ENCODE results near the gene SORCS2. TPM values are rescaled to one million over a fixed set of nuclear protein-coding genes. Genes with fewer than 3 reads are reported as not detected.

The SORCS2 gene
- total RNA-seq, 2 experiments from 2014 or later = not detected

GRCh38 chr4:7726665-7727413 lies 534.5 kb downstream of the SORCS2 start:
- POLR2A ChIA-PET = no interaction called here

GRCh38 chr4:7727749-7728148 lies 535.4 kb downstream of the SORCS2 start:
- Mint-ChIP-seq H3K27ac (no peak overlapping the region), H3K36me3 (ENCODE audit: low read depth) (no peaks in the 10 kb centered on the region), H3K9me3 (ENCODE audit: insufficient read depth) (no peaks in the 10 kb centered on the region), H3K4me1 (ENCODE audit: low read depth) (no peaks in the 10 kb centered on the region), H3K4me3 (no peak overlapping the region), H3K27me3 (ENCODE audit: low read depth) (no peaks in the 10 kb centered on the region)
- ChIA-PET POLR2A (no interaction called here), CTCF (no interaction called here)
- DNase-seq (no peak), ATAC-seq (no peak)

More at GRCh38 chr4:7726665-7727413, 534.5 kb downstream of the SORCS2 start:
- peaks cover 4% of the 10 kb centered on the region for H3K27me3 Mint-ChIP-seq (ENCODE audit: low read depth)
- CTCF ChIA-PET = no interaction called here
- H3K4me3 Mint-ChIP-seq = no peak overlapping the region
- DNase-seq (no peak), ATAC-seq (no peak)
- no peaks in the 10 kb centered on the region for H3K36me3 Mint-ChIP-seq (ENCODE audit: low read depth)
- no peak overlapping the region for H3K27ac Mint-ChIP-seq
- no peaks in the 10 kb centered on the region for H3K9me3 Mint-ChIP-seq (ENCODE audit: insufficient read depth)
- no peaks in the 10 kb centered on the region for H3K4me1 Mint-ChIP-seq (ENCODE audit: low read depth)

- Mint-ChIP-seq H3K4me1 (ENCODE audit: low read depth) (no peaks in the 10 kb centered on the region), H3K27ac (no peak overlapping the region), H3K27me3 (ENCODE audit: low read depth) (no peaks in the 10 kb centered on the region), H3K36me3 (ENCODE audit: low read depth) (no peaks in the 10 kb centered on the region), H3K4me3 (no peak overlapping the region), H3K9me3 (ENCODE audit: insufficient read depth) (no peaks in the 10 kb centered on the region)
- ChIA-PET POLR2A (no interaction called here), CTCF (interaction anchor here (0.9 kb wide), 1 partner anchor 71 kb away, joined by 3 read pairs; no protein-coding TSS in a partner anchor)
- DNase-seq (no peak), ATAC-seq (no peak)
Observed at GRCh38 chr4:7731437-7731836, 539.1 kb downstream of the SORCS2 start.

GRCh38 chr4:7732263-7732662 lies 539.9 kb downstream of the SORCS2 start:
- CTCF ChIA-PET = no interaction called here
- no peaks in the 10 kb centered on the region for H3K27me3 Mint-ChIP-seq (ENCODE audit: low read depth)
- ATAC-seq (no peak), DNase-seq (no peak)
- H3K4me3 Mint-ChIP-seq = no peak overlapping the region
- no peaks in the 10 kb centered on the region for H3K36me3 Mint-ChIP-seq (ENCODE audit: low read depth)
- no peaks in the 10 kb centered on the region for H3K9me3 Mint-ChIP-seq (ENCODE audit: insufficient read depth)
- POLR2A ChIA-PET = no interaction called here
- no peaks in the 10 kb centered on the region for H3K4me1 Mint-ChIP-seq (ENCODE audit: low read depth)
- no peak overlapping the region for H3K27ac Mint-ChIP-seq

- Mint-ChIP-seq H3K4me3 (no peak overlapping the region), H3K36me3 (ENCODE audit: low read depth) (no peaks in the 10 kb centered on the region), H3K27me3 (ENCODE audit: low read depth) (no peaks in the 10 kb centered on the region), H3K27ac (no peak overlapping the region), H3K9me3 (ENCODE audit: insufficient read depth) (no peaks in the 10 kb centered on the region), H3K4me1 (ENCODE audit: low read depth) (no peaks in the 10 kb centered on the region)
- no peak for DNase-seq
- no peak for ATAC-seq
- ChIA-PET POLR2A (no interaction called here), CTCF (no interaction called here)
Observed at GRCh38 chr4:7733201-7733600, 540.9 kb downstream of the SORCS2 start.

- H3K36me3 Mint-ChIP-seq (ENCODE audit: low read depth) = no peaks in the 10 kb centered on the region
- ATAC-seq = peak; percentile 20
- ChIA-PET POLR2A (no interaction called here), CTCF (no interaction called here)
- no peak for DNase-seq
- H3K27ac Mint-ChIP-seq = no peak overlapping the region
- H3K4me3 Mint-ChIP-seq = no peak overlapping the region
- H3K9me3 Mint-ChIP-seq (ENCODE audit: insufficient read depth) = no peaks in the 10 kb centered on the region
- H3K4me1 Mint-ChIP-seq (ENCODE audit: low read depth) = no peaks in the 10 kb centered on the region
- H3K27me3 Mint-ChIP-seq (ENCODE audit: low read depth) = no peaks in the 10 kb centered on the region
Observed at GRCh38 chr4:7733801-7734650, 541.7 kb downstream of the SORCS2 start.

GRCh38 chr4:7734651-7735260 lies 542.4 kb downstream of the SORCS2 start:
- POLR2A ChIA-PET = no interaction called here
- no peak for DNase-seq
- H3K27ac Mint-ChIP-seq = no peak overlapping the region
- ATAC-seq = no peak
- no peaks in the 10 kb centered on the region for H3K27me3 Mint-ChIP-seq (ENCODE audit: low read depth)
- H3K36me3 Mint-ChIP-seq (ENCODE audit: low read depth) = no peaks in the 10 kb centered on the region
- H3K9me3 Mint-ChIP-seq (ENCODE audit: insufficient read depth) = no peaks in the 10 kb centered on the region
- CTCF ChIA-PET = no interaction called here
- no peak overlapping the region for H3K4me3 Mint-ChIP-seq
- no peaks in the 10 kb centered on the region for H3K4me1 Mint-ChIP-seq (ENCODE audit: low read depth)

GRCh38 chr4:7735395-7735794 lies 543.1 kb downstream of the SORCS2 start:
- Mint-ChIP-seq H3K4me3 (no peak overlapping the region), H3K27me3 (ENCODE audit: low read depth) (no peaks in the 10 kb centered on the region), H3K27ac (no peak overlapping the region), H3K4me1 (ENCODE audit: low read depth) (no peaks in the 10 kb centered on the region), H3K9me3 (ENCODE audit: insufficient read depth) (no peaks in the 10 kb centered on the region), H3K36me3 (ENCODE audit: low read depth) (no peaks in the 10 kb centered on the region)
- CTCF ChIA-PET = no interaction called here
- POLR2A ChIA-PET = no interaction called here
- DNase-seq = no peak
- ATAC-seq = no peak

- DNase-seq (no peak), ATAC-seq (no peak)
- POLR2A ChIA-PET = no interaction called here
- Mint-ChIP-seq H3K27me3 (ENCODE audit: low read depth) (no peaks in the 10 kb centered on the region), H3K9me3 (ENCODE audit: insufficient read depth) (no peaks in the 10 kb centered on the region), H3K4me1 (ENCODE audit: low read depth) (no peaks in the 10 kb centered on the region), H3K4me3 (no peak overlapping the region), H3K36me3 (ENCODE audit: low read depth) (no peaks in the 10 kb centered on the region), H3K27ac (no peak overlapping the region)
- CTCF ChIA-PET = no interaction called here
Observed at GRCh38 chr4:7735961-7736360, 543.6 kb downstream of the SORCS2 start.

- ATAC-seq = no peak
- DNase-seq = no peak
- Mint-ChIP-seq H3K36me3 (ENCODE audit: low read depth) (no peaks in the 10 kb centered on the region), H3K4me3 (no peak overlapping the region), H3K27me3 (ENCODE audit: low read depth) (no peaks in the 10 kb centered on the region), H3K27ac (no peak overlapping the region), H3K4me1 (ENCODE audit: low read depth) (no peaks in the 10 kb centered on the region), H3K9me3 (ENCODE audit: insufficient read depth) (no peaks in the 10 kb centered on the region)
- CTCF ChIA-PET = no interaction called here
- POLR2A ChIA-PET = no interaction called here
Observed at GRCh38 chr4:7736436-7737267, 544.3 kb downstream of the SORCS2 start.

- no peak for DNase-seq
- H3K4me1 Mint-ChIP-seq (ENCODE audit: low read depth) = no peaks in the 10 kb centered on the region
- H3K27me3 Mint-ChIP-seq (ENCODE audit: low read depth) = no peaks in the 10 kb centered on the region
- H3K9me3 Mint-ChIP-seq (ENCODE audit: insufficient read depth) = no peaks in the 10 kb centered on the region
- ChIA-PET POLR2A (no interaction called here), CTCF (no interaction called here)
- H3K4me3 Mint-ChIP-seq = no peak overlapping the region
- ATAC-seq = no peak
- H3K27ac Mint-ChIP-seq = no peak overlapping the region
- no peaks in the 10 kb centered on the region for H3K36me3 Mint-ChIP-seq (ENCODE audit: low read depth)
Observed at GRCh38 chr4:7737268-7737645, 544.9 kb downstream of the SORCS2 start.

Measured in activated CD8-positive, alpha-beta T cell treated with anti-CD3 and anti-CD28 coated beads, Interleukin-2, amount 10 ng/mL, durations not matched to agents 7 days and 5 days (primary cell).